Sigmoid colon (tissue), 7 donors: ENCODE results near the gene NADSYN1. TPM values are rescaled to one million over a fixed set of nuclear protein-coding genes. Genes with fewer than 3 reads are reported as not detected.

ENCODE experiments used
- DNase-seq: peaks from one replicate; pipeline ENCODE4 v3.0.0-alpha.2; 2019
- H3K27ac ChIP-seq, 4 donors: fragments of 200-600 bp; sonication (generic); one replicate each; pipeline ENCODE4 v1.5.1; 2016 to 2019; ENCODE audit warnings: mild to moderate bottlenecking in 1 of 4
- H3K27me3 ChIP-seq, 3 donors: fragments of 200-600 bp; sonication (generic); one replicate each; pipeline ENCODE4 v1.5.1; 2019; ENCODE audit warnings: mild to moderate bottlenecking in 1 of 3
- H3K36me3 ChIP-seq, 4 donors: fragments of 200-600 bp; sonication (generic); one replicate each; pipeline ENCODE4 v1.5.1; 2016 to 2019
- H3K4me1 ChIP-seq, 4 donors: fragments of 200-600 bp; sonication (generic); one replicate each; pipeline ENCODE4 v1.5.1; 2017 to 2019
- H3K4me3 ChIP-seq, 4 donors: fragments of 200-600 bp; sonication (generic); one replicate each; pipeline ENCODE4 v1.5.1; 2017 to 2019; ENCODE audit warnings: mild to moderate bottlenecking in 2 of 4, moderate library complexity in 1 of 4
- H3K9me3 ChIP-seq, 4 donors: fragments of 200-600 bp in 3 of 4; sonication (generic) in 3 of 4; one replicate each; pipeline versions ENCODE4 v1.5.1 to v1.6.1; 2013 to 2019
- CTCF ChIP-seq, 4 experiments: fragments of 450-650 bp in 3 of 4; fragments of 200-600 bp in 1 of 4; IDR thresholded peaks; one replicate each; pipeline ENCODE4 v1.5.1; 2016 to 2019; ENCODE audit warnings: antibody characterized with exemption in 4 of 4, mild to moderate bottlenecking in 3 of 4, moderate library complexity in 2 of 4
- EP300 ChIP-seq, 4 donors: sonication (generic); formaldehyde crosslinking; IDR thresholded peaks; one replicate each; pipeline ENCODE4 v1.6.1; 2017; ENCODE audit warnings: antibody characterized with exemption in 4 of 4
- POLR2A ChIP-seq, 2 donors: fragments of 450-650 bp; IDR thresholded peaks; one replicate each; pipeline ENCODE4 v1.6.1; 2016; ENCODE audit warnings: antibody characterized with exemption in 2 of 2, mild to moderate bottlenecking in 2 of 2, moderate library complexity in 2 of 2
- POLR2AphosphoS5 ChIP-seq, 4 donors: sonication (generic); formaldehyde crosslinking; IDR thresholded peaks; one replicate each; pipeline ENCODE4 v1.6.1; 2017; ENCODE audit warnings: antibody characterized with exemption in 4 of 4
- WGBS, 2 donors: extraction: QIAGEN DNeasy Blood & Tissue Kit; methylation state at CpG; one replicate each; pipeline ENCODE4 v1.1.7; 2013; 5-methylcytosine and 5-hydroxymethylcytosine counted together
- intact Hi-C: fragments of 100-400 bp; cut with DNase I; formaldehyde crosslinking; loops from one replicate; pipeline ENCODE4 v1.15.1; 2023
- polyA plus RNA-seq, 3 donors: library from polyadenylated mRNA; stranded (reverse); fragments of 200-250 nt; gene quantifications; one replicate each; pipeline ENCODE4 v1.2.3, GENCODE V29; 2013
- total RNA-seq, 4 donors: library from RNA; depleted of rRNA; stranded (reverse); fragments of >200 nt; gene quantifications; one replicate each; pipeline ENCODE4 v1.1.0, GENCODE V29; 2016
- donor health status: healthy with polysubstance abuse.
- donor health status: Bipolar disorder and iron deficiency.
- donor health status: healthy.

The NADSYN1 gene
- total and polyA plus RNA-seq, 7 donors, result 24.6 to 136 (median 42.5) TPM

- H3K36me3 ChIP-seq, result peaks cover 0 to 33% (median 11%) of the 10 kb centered on the region in 4 donors
- intact Hi-C loops, result no loop called here
These were observed 52.0 kb downstream of the NADSYN1 start for GRCh38 chr11:71505001-71505400.

GRCh38 chr11:71505781-71506180 lies 52.8 kb downstream of the NADSYN1 start:
- 71 to 88% methylated on average over 9 of the region's 9 CpGs for WGBS, 2 donors
- Histone ChIP-seq H3K36me3 (peaks cover 0 to 25% (median 8%) of the 10 kb centered on the region in 4 donors), H3K4me1 (no peaks in the 10 kb centered on the region), H3K27ac (no peak overlapping the region), H3K27me3 (no peaks in the 10 kb centered on the region), H3K9me3 (peaks cover 0 to 9% (median 6%) of the 10 kb centered on the region in 4 donors), H3K4me3 (no peak overlapping the region)
- no peak for TF ChIP-seq POLR2AphosphoS5 (IDR thresholded peaks at IDR 0.05)
- no peak for TF ChIP-seq EP300 (IDR thresholded peaks at IDR 0.05)
- TF ChIP-seq CTCF (IDR thresholded peaks at IDR 0.05), result no peak
- no peak for TF ChIP-seq POLR2A (IDR thresholded peaks at IDR 0.05)
- no peak for DNase-seq
- intact Hi-C loops, result no loop called here

More at GRCh38 chr11:71505001-71505400, 52.0 kb downstream of the NADSYN1 start:
- no peaks in the 10 kb centered on the region for H3K4me1 ChIP-seq
- no peak for TF ChIP-seq POLR2A (IDR thresholded peaks at IDR 0.05)
- no peak for TF ChIP-seq CTCF (IDR thresholded peaks at IDR 0.05)
- no peak for TF ChIP-seq EP300 (IDR thresholded peaks at IDR 0.05)
- no peak for TF ChIP-seq POLR2AphosphoS5 (IDR thresholded peaks at IDR 0.05)
- H3K9me3 ChIP-seq, result peaks cover 0 to 8% (median 3%) of the 10 kb centered on the region in 4 donors
- no peaks in the 10 kb centered on the region for H3K27me3 ChIP-seq
- H3K4me3 ChIP-seq, result no peak overlapping the region
- no peak for DNase-seq
- no peak overlapping the region for H3K27ac ChIP-seq
- 74 to 79% methylated on average over 2 of the region's 2 CpGs for WGBS, 2 donors

- no peak overlapping the region for H3K4me3 ChIP-seq
- H3K9me3 ChIP-seq, result peaks cover 0 to 13% (median 6%) of the 10 kb centered on the region in 4 donors
- TF ChIP-seq POLR2A (IDR thresholded peaks at IDR 0.05) (no peak), EP300 (IDR thresholded peaks at IDR 0.05) (no peak), POLR2AphosphoS5 (IDR thresholded peaks at IDR 0.05) (no peak), CTCF (IDR thresholded peaks at IDR 0.05) (no peak)
- H3K27ac ChIP-seq, result no peak overlapping the region
- no peak for DNase-seq
- peaks cover 0 to 12% (median 0%) of the 10 kb centered on the region in 4 donors for H3K36me3 ChIP-seq
- intact Hi-C loops, result no loop called here
- no peaks in the 10 kb centered on the region for H3K27me3 ChIP-seq
- no peaks in the 10 kb centered on the region for H3K4me1 ChIP-seq
- WGBS, 2 donors, result 82 to 95% methylated on average over 5 of the region's 5 CpGs
These were observed 54.1 kb downstream of the NADSYN1 start for GRCh38 chr11:71507102-71507501.

GRCh38 chr11:71518506-71519471 lies 65.8 kb downstream of the NADSYN1 start:
- DNase-seq, result no peak
- TF ChIP-seq POLR2AphosphoS5 (IDR thresholded peaks at IDR 0.05) (no peak), POLR2A (IDR thresholded peaks at IDR 0.05) (no peak), CTCF (IDR thresholded peaks at IDR 0.05) (no peak), EP300 (IDR thresholded peaks at IDR 0.05) (no peak)
- H3K36me3 ChIP-seq, result no peaks in the 10 kb centered on the region
- intact Hi-C loops, result no loop called here
- H3K4me1 ChIP-seq, result no peaks in the 10 kb centered on the region
- H3K27ac ChIP-seq, result no peak overlapping the region
- H3K27me3 ChIP-seq, result no peaks in the 10 kb centered on the region
- no peaks in the 10 kb centered on the region for H3K9me3 ChIP-seq
- WGBS, 2 donors, result 96% methylated on average over 55 of the region's 55 CpGs
- H3K4me3 ChIP-seq, result no peak overlapping the region
